ENCODE measurements around the gene MAGEA2.
"Not testable (repeated sequence)": the region's sequence is repeated elsewhere in the genome, so short reads cannot be mapped to it uniquely, and the experiment has no call there.

The MAGEA2 gene

GRCh38 chrX:152735860-152736511, 17.7 kb downstream of the MAGEA2 start:
- DNase-seq (ENCODE audit: extremely low spot score): no peak
- ChIA-PET CTCF (no interaction called here), POLR2A (no interaction called here)
- TF ChIP-seq, protein P1, sequence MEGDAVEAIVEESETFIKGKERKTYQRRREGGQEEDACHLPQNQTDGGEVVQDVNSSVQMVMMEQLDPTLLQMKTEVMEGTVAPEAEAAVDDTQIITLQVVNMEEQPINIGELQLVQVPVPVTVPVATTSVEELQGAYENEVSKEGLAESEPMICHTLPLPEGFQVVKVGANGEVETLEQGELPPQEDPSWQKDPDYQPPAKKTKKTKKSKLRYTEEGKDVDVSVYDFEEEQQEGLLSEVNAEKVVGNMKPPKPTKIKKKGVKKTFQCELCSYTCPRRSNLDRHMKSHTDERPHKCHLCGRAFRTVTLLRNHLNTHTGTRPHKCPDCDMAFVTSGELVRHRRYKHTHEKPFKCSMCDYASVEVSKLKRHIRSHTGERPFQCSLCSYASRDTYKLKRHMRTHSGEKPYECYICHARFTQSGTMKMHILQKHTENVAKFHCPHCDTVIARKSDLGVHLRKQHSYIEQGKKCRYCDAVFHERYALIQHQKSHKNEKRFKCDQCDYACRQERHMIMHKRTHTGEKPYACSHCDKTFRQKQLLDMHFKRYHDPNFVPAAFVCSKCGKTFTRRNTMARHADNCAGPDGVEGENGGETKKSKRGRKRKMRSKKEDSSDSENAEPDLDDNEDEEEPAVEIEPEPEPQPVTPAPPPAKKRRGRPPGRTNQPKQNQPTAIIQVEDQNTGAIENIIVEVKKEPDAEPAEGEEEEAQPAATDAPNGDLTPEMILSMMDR (IDR thresholded peaks at IDR 0.05; ENCODE audit: control extremely low read depth, extremely low read depth, low read depth, missing control alignments): no peak

GRCh38 chrX:152735101-152735500, 18.5 kb downstream of the MAGEA2 start:
- ChIA-PET CTCF (no interaction called here), POLR2A (no interaction called here)
- DNase-seq (ENCODE audit: extremely low spot score): no peak
- TF ChIP-seq, protein P1 (IDR thresholded peaks at IDR 0.05; ENCODE audit: control extremely low read depth, extremely low read depth, low read depth, missing control alignments): no peak

DNA sequence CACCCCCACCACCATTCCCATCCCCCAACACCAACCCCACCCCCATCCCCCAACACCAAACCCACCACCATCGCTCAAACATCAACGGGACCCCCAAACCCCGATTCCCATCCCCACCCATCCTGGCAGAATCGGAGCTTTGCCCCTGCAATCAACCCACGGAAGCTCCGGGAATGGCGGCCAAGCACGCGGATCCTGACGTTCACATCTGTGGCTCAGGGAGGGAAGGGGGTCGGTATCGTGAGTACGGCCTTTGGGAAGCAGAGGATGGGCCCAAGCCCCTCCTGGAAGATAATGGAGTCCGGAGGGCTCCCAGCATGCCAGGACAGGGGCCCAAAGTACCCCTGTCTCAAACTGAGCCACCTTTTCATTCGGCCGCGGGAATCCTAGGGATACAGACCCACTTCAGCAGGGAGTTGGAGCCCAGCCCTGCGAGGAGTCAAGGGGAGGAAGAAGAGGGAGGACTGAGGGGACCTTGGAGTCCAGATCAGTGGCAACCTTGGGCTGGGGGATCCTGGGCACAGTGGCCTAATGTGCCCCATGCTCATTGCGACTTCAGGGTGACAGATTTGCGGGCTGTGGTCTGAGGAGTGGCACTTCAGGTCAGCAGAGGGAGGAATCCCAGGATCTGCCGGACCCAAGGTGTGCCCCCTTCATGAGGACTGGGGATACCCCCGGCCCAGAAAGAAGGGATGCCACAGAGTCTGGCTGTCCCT, 19.3 kb downstream of the MAGEA2 start:
- CTCF ChIA-PET, POLR2A ChIA-PET: not testable (repeated sequence)

GRCh38 chrX:152733261-152733975, 20.2 kb downstream of the MAGEA2 start, which contains the start of the genes CSAG1 and MAGEA12:
CSAG1 (minus strand) TSS chrX:152733721; CDS start chrX:152732460, 1,261 bp downstream.
MAGEA12 (plus strand) TSS chrX:152733757; CDS start chrX:152736162, 2,405 bp downstream.
- POLR2A ChIA-PET: no interaction called here
- CTCF ChIA-PET: no interaction called here

More for the DNA sequence above, 19.3 kb downstream of the MAGEA2 start:
- not testable (repeated sequence) for DNase-seq (ENCODE audit: extremely low spot score)

GRCh38 chrX:152725409-152725808, 28.2 kb downstream of the MAGEA2 start:
- TF ChIP-seq, protein P1 (IDR thresholded peaks at IDR 0.05; ENCODE audit: control extremely low read depth, extremely low read depth, low read depth, missing control alignments): no peak
- ChIA-PET CTCF (no interaction called here), POLR2A (no interaction called here)
- no peak for DNase-seq (ENCODE audit: extremely low spot score)

More at GRCh38 chrX:152733261-152733975, 20.2 kb downstream of the MAGEA2 start, which contains the start of the genes CSAG1 and MAGEA12:
- TF ChIP-seq, protein P1 (IDR thresholded peaks at IDR 0.05; ENCODE audit: control extremely low read depth, extremely low read depth, low read depth, missing control alignments): no peak
- no peak for DNase-seq (ENCODE audit: extremely low spot score)

DNA sequence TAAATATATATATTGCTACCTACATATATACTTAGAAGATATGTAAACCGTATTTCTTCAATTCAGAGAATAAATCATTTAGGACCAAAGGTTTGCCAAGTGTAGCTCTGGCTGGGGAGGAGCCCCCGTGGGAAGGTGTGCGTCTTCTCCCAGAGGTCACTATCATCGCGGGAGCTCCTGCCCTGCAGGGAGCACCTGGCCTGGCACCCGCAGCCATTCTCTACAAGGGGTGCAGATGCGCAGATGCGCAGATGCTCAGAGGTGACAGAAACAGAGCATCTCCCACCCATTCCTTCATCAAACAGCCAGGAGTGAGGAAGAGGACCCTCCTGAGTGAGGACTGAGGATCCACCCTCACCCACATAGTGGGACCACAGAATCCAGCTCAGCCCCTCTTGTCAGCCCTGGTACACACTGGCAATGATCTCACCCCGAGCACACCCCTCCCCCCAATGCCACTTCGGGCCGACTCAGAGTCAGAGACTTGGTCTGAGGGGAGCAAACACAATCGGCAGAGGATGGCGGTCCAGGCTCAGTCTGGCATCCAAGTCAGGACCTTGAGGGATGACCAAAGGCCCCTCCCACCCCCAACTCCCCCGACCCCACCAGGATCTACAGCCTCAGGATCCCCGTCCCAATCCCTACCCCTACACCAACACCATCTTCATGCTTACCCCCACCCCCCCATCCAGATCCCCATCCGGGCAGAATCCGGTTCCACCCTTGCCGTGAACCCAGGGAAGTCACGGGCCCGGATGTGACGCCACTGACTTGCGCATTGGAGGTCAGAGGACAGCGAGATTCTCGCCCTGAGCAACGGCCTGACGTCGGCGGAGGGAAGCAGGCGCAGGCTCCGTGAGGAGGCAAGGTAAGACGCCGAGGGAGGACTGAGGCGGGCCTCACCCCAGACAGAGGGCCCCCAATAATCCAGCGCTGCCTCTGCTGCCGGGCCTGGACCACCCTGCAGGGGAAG, 39.5 kb downstream of the MAGEA2 start, which contains the start of gene MAGEA2B:
MAGEA2B (plus strand) TSS at position 814 of the 973 bp plus-strand sequence. CDS start 2,479 bp downstream, outside the sequence.
- DNase-seq (ENCODE audit: extremely low spot score); CTCF ChIA-PET; POLR2A ChIA-PET: not testable (repeated sequence)

DNA sequence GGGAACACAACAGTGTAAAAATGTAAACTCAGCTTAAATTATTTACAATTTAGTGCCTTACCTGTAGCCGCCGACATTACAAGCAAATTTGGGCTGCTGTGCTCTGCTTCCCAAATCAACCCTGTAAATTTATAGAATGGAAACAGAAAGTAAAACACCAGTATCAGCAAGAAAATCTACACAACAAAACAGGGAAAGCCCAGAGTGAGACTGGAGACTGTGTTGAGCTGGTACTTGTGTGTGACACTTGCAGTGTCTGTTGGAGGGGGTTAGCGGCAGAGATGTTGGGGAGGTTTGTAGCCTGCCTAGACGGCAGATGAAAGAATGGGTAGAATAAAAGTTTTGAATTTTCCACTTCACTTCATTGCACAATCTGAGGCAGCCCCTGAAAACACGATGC, 40.4 kb downstream of the MAGEA2 start:
- DNase-seq (ENCODE audit: extremely low spot score); POLR2A ChIA-PET; CTCF ChIA-PET: not testable (repeated sequence)

GRCh38 chrX:152709173-152709572, 44.5 kb downstream of the MAGEA2 start, which contains the start of gene CSAG2:
CSAG2 (minus strand) TSS chrX:152709273; CDS start chrX:152709112, 161 bp downstream.
- CTCF ChIA-PET; POLR2A ChIA-PET; DNase-seq (ENCODE audit: extremely low spot score): not testable (repeated sequence)

DNA sequence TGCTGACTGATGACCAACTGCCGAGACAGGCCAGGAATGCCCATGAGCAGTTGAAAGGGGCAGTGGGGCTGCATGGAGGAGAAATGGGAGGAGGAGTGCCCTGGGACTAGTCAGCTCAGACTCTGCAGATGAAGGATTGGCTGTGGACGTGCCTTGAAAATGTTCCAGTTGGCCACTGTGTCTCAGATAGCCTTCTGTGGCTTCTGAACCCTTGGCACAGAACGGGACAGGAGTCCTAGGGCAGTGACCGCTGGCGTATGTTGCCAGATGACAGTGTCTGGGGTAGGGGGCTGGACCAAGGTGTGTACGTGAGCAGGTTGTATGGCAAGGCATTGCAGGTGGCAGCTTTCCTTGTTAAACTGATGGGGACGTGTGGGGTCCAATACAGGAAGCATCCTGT, 47.1 kb downstream of the MAGEA2 start:
- DNase-seq (ENCODE audit: extremely low spot score); POLR2A ChIA-PET; CTCF ChIA-PET: not testable (repeated sequence)

DNA sequence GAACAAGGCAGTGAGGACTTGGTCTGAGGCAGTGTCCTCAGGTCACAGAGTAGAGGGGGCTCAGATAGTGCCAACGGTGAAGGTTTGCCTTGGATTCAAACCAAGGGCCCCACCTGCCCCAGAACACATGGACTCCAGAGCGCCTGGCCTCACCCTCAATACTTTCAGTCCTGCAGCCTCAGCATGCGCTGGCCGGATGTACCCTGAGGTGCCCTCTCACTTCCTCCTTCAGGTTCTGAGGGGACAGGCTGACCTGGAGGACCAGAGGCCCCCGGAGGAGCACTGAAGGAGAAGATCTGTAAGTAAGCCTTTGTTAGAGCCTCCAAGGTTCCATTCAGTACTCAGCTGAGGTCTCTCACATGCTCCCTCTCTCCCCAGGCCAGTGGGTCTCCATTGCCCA, 53.3 kb downstream of the MAGEA2 start:
- POLR2A ChIA-PET; DNase-seq (ENCODE audit: extremely low spot score); CTCF ChIA-PET: not testable (repeated sequence)

All from GM10248 (cell line).